Testis (tissue), 3 donors: ENCODE results near the gene MYH2. TPM values are rescaled to one million over a fixed set of nuclear protein-coding genes. Genes with fewer than 3 reads are reported as not detected.

Experiments
- DNase-seq: peaks from one replicate; pipeline ENCODE4 v3.0.0-alpha.2; 2019
- H3K27ac ChIP-seq, 2 donors: fragments of 200-600 bp; sonication (generic); one replicate each; pipeline ENCODE4 v1.5.1; 2019
- H3K27me3 ChIP-seq: fragments of 200-600 bp; sonication (generic); one replicate; pipeline ENCODE4 v1.5.1; 2019
- H3K36me3 ChIP-seq: fragments of 200-600 bp; sonication (generic); one replicate; pipeline ENCODE4 v1.5.1; 2017; ENCODE audit warnings: low read depth; ENCODE audit errors: missing control alignments
- H3K4me1 ChIP-seq: fragments of 200-600 bp; sonication (generic); one replicate; pipeline ENCODE4 v1.5.1; 2019
- H3K4me3 ChIP-seq, 2 donors: fragments of 200-600 bp; sonication (generic); one replicate each; pipeline ENCODE4 v1.5.1; 2017 to 2019
- H3K9me3 ChIP-seq: fragments of 200-600 bp; sonication (generic); one replicate; pipeline ENCODE4 v1.5.1; 2017
- CTCF ChIP-seq, 3 experiments: fragments of 450-650 bp in 2 of 3; fragments of 200-600 bp in 1 of 3; sonication (generic) in 1 of 3; IDR thresholded peaks; one replicate each; pipeline ENCODE4 v1.5.1; 2016 to 2019; ENCODE audit warnings: antibody characterized with exemption in 3 of 3, mild to moderate bottlenecking in 2 of 3, moderate library complexity in 1 of 3
- POLR2A ChIP-seq: fragments of 450-650 bp; IDR thresholded peaks from one replicate; pipeline ENCODE4 v1.6.1; 2017; ENCODE audit warnings: antibody characterized with exemption, mild to moderate bottlenecking, moderate library complexity
- WGBS, 2 donors: methylation state at CpG; one replicate each; pipeline ENCODE4 v1.1.5; 2018; 5-methylcytosine and 5-hydroxymethylcytosine counted together
- intact Hi-C: fragments of 100-400 bp; cut with DNase I; formaldehyde crosslinking; loops from one replicate; pipeline ENCODE4 v1.15.1; 2023; ENCODE audit warnings: low total_unique reads
- polyA plus RNA-seq: library from polyadenylated mRNA; stranded (reverse); fragments of 350-450 nt; fragmentation: Illumina TruSeq; extraction: RNeasy Lipid Tissue Mini Kit (QIAGEN cat#74804); gene quantifications from one replicate; pipeline ENCODE4 v1.2.3, GENCODE V29; 2014; ENCODE audit warnings: low read depth, low replicate concordance; ENCODE audit not compliant: insufficient read depth
- total RNA-seq, 2 donors: library from RNA; depleted of rRNA; stranded (reverse); fragments of >200 nt; gene quantifications; one replicate each; pipeline ENCODE4 v1.2.3, GENCODE V29; 2016

Gene MYH2
- total and polyA plus RNA-seq, 3 donors from 2014 or later, result 0.31 to 3.3 (median 0.99) TPM

- H3K27ac ChIP-seq, result no peak overlapping the region
- no peaks in the 10 kb centered on the region for H3K4me1 ChIP-seq
- no peak overlapping the region for H3K4me3 ChIP-seq
- no peak for DNase-seq
- no peaks in the 10 kb centered on the region for H3K27me3 ChIP-seq
- intact Hi-C loops, result no loop called here
- no peaks in the 10 kb centered on the region for H3K9me3 ChIP-seq
- no peak for TF ChIP-seq POLR2A
- no peak for TF ChIP-seq CTCF (IDR thresholded peaks at IDR 0.05)
- no peaks in the 10 kb centered on the region for H3K36me3 ChIP-seq
- WGBS, 2 donors, result 92 to 96% methylated on average over 1 of the region's 1 CpG
Measured at GRCh38 chr17:10532026-10532425, 17.4 kb downstream of the MYH2 start.

GRCh38 chr17:10527419-10527818 is 22.0 kb downstream of the MYH2 start:
- no peaks in the 10 kb centered on the region for H3K9me3 ChIP-seq
- DNase-seq, result peak; percentile 28
- intact Hi-C loops, result no loop called here
- no peak overlapping the region for H3K4me3 ChIP-seq
- H3K27ac ChIP-seq, result no peak overlapping the region
- 66 to 71% methylated on average over 6 of the region's 6 CpGs for WGBS, 2 donors
- no peaks in the 10 kb centered on the region for H3K4me1 ChIP-seq
- no peak for TF ChIP-seq POLR2A
- TF ChIP-seq CTCF (IDR thresholded peaks at IDR 0.05), result no peak
- H3K36me3 ChIP-seq, result no peaks in the 10 kb centered on the region
- no peaks in the 10 kb centered on the region for H3K27me3 ChIP-seq

GRCh38 chr17:10526517-10526916 is 22.9 kb downstream of the MYH2 start:
- Histone ChIP-seq H3K4me3 (no peak overlapping the region), H3K27me3 (no peaks in the 10 kb centered on the region), H3K9me3 (no peaks in the 10 kb centered on the region), H3K4me1 (no peaks in the 10 kb centered on the region), H3K36me3 (no peaks in the 10 kb centered on the region), H3K27ac (no peak overlapping the region)
- TF ChIP-seq CTCF (IDR thresholded peaks at IDR 0.05) (no peak), POLR2A (no peak)
- WGBS, 2 donors, result 46 to 53% methylated on average over 11 of the region's 11 CpGs
- intact Hi-C loops, result no loop called here
- peak; percentile 20 for DNase-seq

- 94 to 95% methylated on average over 7 of the region's 7 CpGs for WGBS, 2 donors
- intact Hi-C loops, result no loop called here
- Histone ChIP-seq H3K4me1 (no peaks in the 10 kb centered on the region), H3K27ac (no peak overlapping the region), H3K4me3 (no peak overlapping the region), H3K36me3 (no peaks in the 10 kb centered on the region), H3K27me3 (no peaks in the 10 kb centered on the region), H3K9me3 (no peaks in the 10 kb centered on the region)
- DNase-seq, result no peak
- no peak for TF ChIP-seq CTCF (IDR thresholded peaks at IDR 0.05)
Measured at GRCh38 chr17:10523064-10523463, 26.4 kb downstream of the MYH2 start.

GRCh38 chr17:10521949-10522348 is 27.5 kb downstream of the MYH2 start:
- H3K27ac ChIP-seq, result no peak overlapping the region
- intact Hi-C loops, result no loop called here

More at GRCh38 chr17:10521949-10522348, 27.5 kb downstream of the MYH2 start:
- no peak overlapping the region for H3K4me3 ChIP-seq
- no peak for TF ChIP-seq CTCF (IDR thresholded peaks at IDR 0.05)
- TF ChIP-seq POLR2A, result no peak
- H3K27me3 ChIP-seq, result no peaks in the 10 kb centered on the region
- H3K36me3 ChIP-seq, result no peaks in the 10 kb centered on the region
- H3K9me3 ChIP-seq, result no peaks in the 10 kb centered on the region
- no peaks in the 10 kb centered on the region for H3K4me1 ChIP-seq
- no peak for DNase-seq
